DMS79 treated with DMSO at 0.1 percent for 48 hours (cell line): ENCODE data around the gene FBXO36.

Experiments
- DNase-seq: peaks from one replicate; lab custom pipeline; 2025; lab: John Stamatoyannopoulos, UW

The FBXO36 gene

GRCh38 chr2:230050136-230050535, 127.8 kb downstream of the FBXO36 start:
- no peak for DNase-seq

- no peak for DNase-seq
These were observed 130.0 kb downstream of the FBXO36 start for GRCh38 chr2:230052299-230052698.

- DNase-seq: no peak
These were observed 131.6 kb downstream of the FBXO36 start for GRCh38 chr2:230053753-230054478.

GRCh38 chr2:230060672-230061293, 138.5 kb downstream of the FBXO36 start:
- no peak for DNase-seq
